Neural cell (in vitro differentiated cells): ENCODE measurements around the gene ACP7.

Source experiments
- CTCF ChIP-seq: fragments of 450-650 bp; IDR thresholded peaks from 2 replicates; pipeline ENCODE4 v1.5.1; 2014; ENCODE audit warnings: antibody characterized with exemption, mild to moderate bottlenecking, moderate library complexity; ENCODE audit not compliant: poor library complexity, severe bottlenecking
- EP300 ChIP-seq: fragments of 450-650 bp; conservative IDR thresholded peaks from 2 replicates; pipeline ENCODE4 v1.6.1; 2014; ENCODE audit warnings: antibody characterized with exemption, mild to moderate bottlenecking, moderate library complexity; ENCODE audit not compliant: poor library complexity, severe bottlenecking
- EZH2 ChIP-seq: fragments of 200-600, 300-800 bp; shearing (Covaris generic), sonication (generic); IDR thresholded peaks from 2 replicates; pipeline ENCODE4 v1.6.1; 2014; ENCODE audit warnings: antibody characterized with exemption, low read length, borderline replicate concordance, mild to moderate bottlenecking; ENCODE audit not compliant: insufficient read depth, poor library complexity, severe bottlenecking
- POLR2AphosphoS5 ChIP-seq: IDR thresholded peaks from 2 replicates; pipeline ENCODE4 v1.6.1; 2012
- TF ChIP-seq, protein P1 (sequence below): IDR thresholded peaks from 2 replicates; pipeline ENCODE4 v1.6.1; 2012; ENCODE audit warnings: borderline replicate concordance

GRCh38 chr19:39152066-39152465, 67.9 kb downstream of the ACP7 start:
- TF ChIP-seq CTCF (no peak), EP300 (no peak), EZH2 (no peak), POLR2AphosphoS5 (no peak)
- TF ChIP-seq, protein P1, sequence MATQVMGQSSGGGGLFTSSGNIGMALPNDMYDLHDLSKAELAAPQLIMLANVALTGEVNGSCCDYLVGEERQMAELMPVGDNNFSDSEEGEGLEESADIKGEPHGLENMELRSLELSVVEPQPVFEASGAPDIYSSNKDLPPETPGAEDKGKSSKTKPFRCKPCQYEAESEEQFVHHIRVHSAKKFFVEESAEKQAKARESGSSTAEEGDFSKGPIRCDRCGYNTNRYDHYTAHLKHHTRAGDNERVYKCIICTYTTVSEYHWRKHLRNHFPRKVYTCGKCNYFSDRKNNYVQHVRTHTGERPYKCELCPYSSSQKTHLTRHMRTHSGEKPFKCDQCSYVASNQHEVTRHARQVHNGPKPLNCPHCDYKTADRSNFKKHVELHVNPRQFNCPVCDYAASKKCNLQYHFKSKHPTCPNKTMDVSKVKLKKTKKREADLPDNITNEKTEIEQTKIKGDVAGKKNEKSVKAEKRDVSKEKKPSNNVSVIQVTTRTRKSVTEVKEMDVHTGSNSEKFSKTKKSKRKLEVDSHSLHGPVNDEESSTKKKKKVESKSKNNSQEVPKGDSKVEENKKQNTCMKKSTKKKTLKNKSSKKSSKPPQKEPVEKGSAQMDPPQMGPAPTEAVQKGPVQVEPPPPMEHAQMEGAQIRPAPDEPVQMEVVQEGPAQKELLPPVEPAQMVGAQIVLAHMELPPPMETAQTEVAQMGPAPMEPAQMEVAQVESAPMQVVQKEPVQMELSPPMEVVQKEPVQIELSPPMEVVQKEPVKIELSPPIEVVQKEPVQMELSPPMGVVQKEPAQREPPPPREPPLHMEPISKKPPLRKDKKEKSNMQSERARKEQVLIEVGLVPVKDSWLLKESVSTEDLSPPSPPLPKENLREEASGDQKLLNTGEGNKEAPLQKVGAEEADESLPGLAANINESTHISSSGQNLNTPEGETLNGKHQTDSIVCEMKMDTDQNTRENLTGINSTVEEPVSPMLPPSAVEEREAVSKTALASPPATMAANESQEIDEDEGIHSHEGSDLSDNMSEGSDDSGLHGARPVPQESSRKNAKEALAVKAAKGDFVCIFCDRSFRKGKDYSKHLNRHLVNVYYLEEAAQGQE: no peak
